Endothelial cell of umbilical vein (primary cell): ENCODE results near the gene MTFP1. TPM values are rescaled to one million over a fixed set of nuclear protein-coding genes. Genes with fewer than 3 reads are reported as not detected.

Experiments used
- BruUV-seq: library from RNA; stranded (reverse); fragments of 400-500 nt; replicated peaks from 2 replicates; lab custom pipeline; 2021; lab: Mats Ljungman, UMichigan
- CTCF ChIA-PET: fragments of 300-600, 350-600 bp; sonication (Branson Sonifier 250); formaldehyde crosslinking; loops from one replicate; lab custom pipeline; 2021; ENCODE audit warnings: antibody characterized with exemption, inconsistent platforms; lab: Charles Lee
- POLR2A ChIA-PET: fragments of 300-600, 350-600 bp; sonication (Branson Sonifier 250); formaldehyde crosslinking; loops from one replicate; lab custom pipeline; 2021; ENCODE audit warnings: antibody characterized with exemption, inconsistent platforms; lab: Charles Lee
- DNase-seq: peaks from one replicate; pipeline ENCODE4 v3.0.0-alpha.2; 2011; ENCODE audit warnings: low read depth, low spot score
- FAIRE-seq: peaks from 2 replicates; lab custom pipeline; 2011; peaks lifted over from hg19 to GRCh38; lab: Jason Lieb, UNC
- H2AFZ ChIP-seq: 2 replicates; pipeline ENCODE4 v1.6.0; 2012; ENCODE audit warnings: low read depth, low read length, control low read depth, inconsistent platforms
- H3K27ac ChIP-seq: 2 replicates; pipeline ENCODE4 v1.5.1; 2011; ENCODE audit warnings: low read depth, mild to moderate bottlenecking, control low read depth, low read length, moderate library complexity; ENCODE audit not compliant: insufficient read depth
- H3K27me3 ChIP-seq, 2 experiments: 2 replicates each; pipeline versions ENCODE4 v1.6.0 to v1.6.1; 2011; ENCODE audit warnings: low read length in 2 of 2, mixed read lengths in 1 of 2; ENCODE audit not compliant: control insufficient read depth in 2 of 2, insufficient read depth in 2 of 2
- H3K36me3 ChIP-seq, 2 experiments: 2 replicates in 1 of 2; 3 replicates in 1 of 2; pipeline ENCODE4 v1.5.1; 2011; ENCODE audit warnings: low read length in 2 of 2, mild to moderate bottlenecking in 1 of 2, moderate library complexity in 1 of 2; ENCODE audit not compliant: control insufficient read depth in 2 of 2, insufficient read depth in 2 of 2; ENCODE audit errors: extremely low read depth in 1 of 2
- H3K4me1 ChIP-seq: 3 replicates; pipeline ENCODE4 v1.5.1; 2011; ENCODE audit warnings: mild to moderate bottlenecking, low read length; ENCODE audit not compliant: control insufficient read depth, insufficient read depth; ENCODE audit errors: extremely low read depth
- H3K4me2 ChIP-seq: 2 replicates; pipeline ENCODE4 v1.6.1; 2011; ENCODE audit warnings: low read length, control low read depth, mixed read lengths; ENCODE audit not compliant: insufficient read depth
- H3K4me3 ChIP-seq, 3 experiments: fragments of 200-600 bp in 1 of 3; sonication (generic), shearing (Covaris generic) in 1 of 3; replicated peaks in 1 of 3; 2 replicates each; pipeline ENCODE4 v1.5.1; 2011 to 2016; ENCODE audit warnings: control low read depth in 3 of 3, low read length in 3 of 3, mild to moderate bottlenecking in 2 of 3, inconsistent platforms in 1 of 3, low read depth in 1 of 3, moderate library complexity in 1 of 3; ENCODE audit not compliant: insufficient read depth in 1 of 3
- H3K79me2 ChIP-seq: 2 replicates; pipeline ENCODE4 v1.6.0; 2012; ENCODE audit warnings: low read length, inconsistent platforms; ENCODE audit not compliant: control insufficient read depth, insufficient read depth
- H3K9ac ChIP-seq: replicated peaks from 2 replicates; pipeline ENCODE3; 2011; ENCODE audit warnings: low read length, control low read depth; ENCODE audit not compliant: insufficient read depth; ENCODE audit errors: extremely low read depth
- H3K9me1 ChIP-seq: replicated peaks from 3 replicates; pipeline ENCODE4 v1.6.0; 2011; ENCODE audit warnings: mild to moderate bottlenecking, low read length; ENCODE audit not compliant: control insufficient read depth, insufficient read depth; ENCODE audit errors: extremely low read depth
- H3K9me3 ChIP-seq: replicated peaks from 2 replicates; pipeline ENCODE4 v1.5.1; 2012; ENCODE audit warnings: low read length, inconsistent platforms; ENCODE audit not compliant: control insufficient read depth, insufficient read depth
- H4K20me1 ChIP-seq: replicated peaks from 2 replicates; pipeline ENCODE3; 2011; ENCODE audit warnings: mild to moderate bottlenecking, low read length; ENCODE audit not compliant: control insufficient read depth, insufficient read depth; ENCODE audit errors: extremely low read depth
- EZH2 ChIP-seq: IDR thresholded peaks from 2 replicates; pipeline ENCODE4 v1.6.1; 2012; ENCODE audit warnings: borderline replicate concordance, low read depth, mild to moderate bottlenecking, moderate library complexity, low read length, inconsistent platforms; ENCODE audit not compliant: severe bottlenecking
- FOS ChIP-seq: IDR thresholded peaks from 2 replicates; pipeline ENCODE4 v1.6.1; 2011; ENCODE audit warnings: mild to moderate bottlenecking, low read length, moderate library complexity, borderline replicate concordance; ENCODE audit not compliant: insufficient read depth
- GATA2 ChIP-seq: IDR thresholded peaks from 2 replicates; pipeline ENCODE4 v1.7.0; 2011; ENCODE audit warnings: low read depth, mild to moderate bottlenecking, moderate library complexity, mixed read lengths, low read length; ENCODE audit not compliant: insufficient read length, insufficient read depth
- JUN ChIP-seq: IDR thresholded peaks from 2 replicates; pipeline ENCODE4 v1.6.1; 2011; ENCODE audit warnings: borderline replicate concordance, low read depth; ENCODE audit not compliant: insufficient read length, insufficient read depth
- MYC ChIP-seq: IDR thresholded peaks from one replicate; pipeline ENCODE4 v1.6.1; 2011; ENCODE audit warnings: mild to moderate bottlenecking, low read depth, low read length
- POLR2A ChIP-seq: IDR thresholded peaks from 2 replicates; pipeline ENCODE4 v1.6.1; 2012; ENCODE audit warnings: low read depth, mild to moderate bottlenecking, control low read depth, low read length
- POLR2AphosphoS5 ChIP-seq: IDR thresholded peaks from 2 replicates; pipeline ENCODE4 v1.6.1; 2012; ENCODE audit warnings: low read depth, mild to moderate bottlenecking, control low read depth, low read length, moderate library complexity; ENCODE audit not compliant: insufficient read depth
- dilution Hi-C: fragments of 300-500 bp; cut with MboI; formaldehyde crosslinking; loops from one replicate; pipeline ENCODE4 v1.15.0; 2019; ENCODE audit warnings: low sequenced_read_pairs; ENCODE audit not compliant: extremely low pct_ligation_motif_present
- intact Hi-C: fragments of 100-400 bp; cut with micrococcal nuclease; formaldehyde crosslinking; loops from one replicate; pipeline ENCODE4 v1.10.0; 2022
- polyA plus RNA-seq, 4 experiments: library from polyadenylated mRNA; depleted of rRNA in 3 of 4; stranded (reverse) in 3 of 4; unstranded in 1 of 4; fragments of >200 nt; gene quantifications; 2 replicates each; pipeline versions ENCODE4 v1.2.1 to v1.2.3, GENCODE V29; 2011 to 2012; ENCODE audit warnings: missing spikeins in 1 of 4
- total RNA-seq: library from RNA; stranded (reverse); gene quantifications from 2 replicates; pipeline ENCODE4 v1.2.3, GENCODE V29; 2021
- TF ChIP-seq, protein P1 (sequence below): IDR thresholded peaks from 2 replicates; pipeline ENCODE4 v1.6.1; 2011; ENCODE audit not compliant: insufficient read depth, insufficient read length
- TF ChIP-seq, protein P2 (sequence below), 2 donors: IDR thresholded peaks; 1 replicate in 1 of 2; 2 replicates in 1 of 2; pipeline ENCODE4 v1.5.1; 2011; ENCODE audit warnings: low read length in 2 of 2, mild to moderate bottlenecking in 2 of 2, moderate library complexity in 2 of 2, control low read depth in 1 of 2, inconsistent platforms in 1 of 2, low read depth in 1 of 2; ENCODE audit not compliant: insufficient read depth in 1 of 2; ENCODE audit errors: extremely low read depth in 1 of 2

MTFP1 gene
- total and polyA plus RNA-seq, 2 donors (not counting 3 experiments of a cell fraction or from before 2014, with no cell fraction given), result 30.3 to 41.9 TPM

DNA sequence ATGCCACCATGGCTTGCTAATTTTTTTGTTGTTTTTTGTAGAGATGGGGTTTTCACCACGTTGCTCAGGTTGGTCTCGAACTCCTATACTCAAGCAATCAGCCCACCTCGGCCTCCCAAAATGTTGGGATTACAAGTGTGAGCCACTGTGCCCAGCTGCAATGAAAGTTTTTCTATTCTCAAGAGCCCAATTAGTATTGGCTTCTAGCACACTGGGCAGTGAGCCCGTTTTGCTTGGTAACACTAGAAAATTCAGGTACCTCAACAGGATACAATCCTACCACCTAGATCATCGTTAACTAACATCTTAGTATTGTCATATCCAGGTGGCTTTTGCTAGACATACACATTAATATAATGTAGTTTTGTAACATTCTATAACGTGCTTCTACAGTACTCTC, 27.3 kb downstream of the MTFP1 start:
- no peak for TF ChIP-seq JUN
- no peak for TF ChIP-seq FOS
- TF ChIP-seq POLR2A, result no peak
- no peak for TF ChIP-seq GATA2
- TF ChIP-seq EZH2, result no peak
- TF ChIP-seq, protein P1, sequence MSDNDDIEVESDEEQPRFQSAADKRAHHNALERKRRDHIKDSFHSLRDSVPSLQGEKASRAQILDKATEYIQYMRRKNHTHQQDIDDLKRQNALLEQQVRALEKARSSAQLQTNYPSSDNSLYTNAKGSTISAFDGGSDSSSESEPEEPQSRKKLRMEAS, result no peak
- no peak for TF ChIP-seq MYC
- no peak for TF ChIP-seq POLR2AphosphoS5
- TF ChIP-seq, protein P2, sequence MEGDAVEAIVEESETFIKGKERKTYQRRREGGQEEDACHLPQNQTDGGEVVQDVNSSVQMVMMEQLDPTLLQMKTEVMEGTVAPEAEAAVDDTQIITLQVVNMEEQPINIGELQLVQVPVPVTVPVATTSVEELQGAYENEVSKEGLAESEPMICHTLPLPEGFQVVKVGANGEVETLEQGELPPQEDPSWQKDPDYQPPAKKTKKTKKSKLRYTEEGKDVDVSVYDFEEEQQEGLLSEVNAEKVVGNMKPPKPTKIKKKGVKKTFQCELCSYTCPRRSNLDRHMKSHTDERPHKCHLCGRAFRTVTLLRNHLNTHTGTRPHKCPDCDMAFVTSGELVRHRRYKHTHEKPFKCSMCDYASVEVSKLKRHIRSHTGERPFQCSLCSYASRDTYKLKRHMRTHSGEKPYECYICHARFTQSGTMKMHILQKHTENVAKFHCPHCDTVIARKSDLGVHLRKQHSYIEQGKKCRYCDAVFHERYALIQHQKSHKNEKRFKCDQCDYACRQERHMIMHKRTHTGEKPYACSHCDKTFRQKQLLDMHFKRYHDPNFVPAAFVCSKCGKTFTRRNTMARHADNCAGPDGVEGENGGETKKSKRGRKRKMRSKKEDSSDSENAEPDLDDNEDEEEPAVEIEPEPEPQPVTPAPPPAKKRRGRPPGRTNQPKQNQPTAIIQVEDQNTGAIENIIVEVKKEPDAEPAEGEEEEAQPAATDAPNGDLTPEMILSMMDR (IDR thresholded peaks at IDR 0.05; ENCODE audit: extremely low read depth in 1 of 2, insufficient read depth in 1 of 2, low read depth in 1 of 2, low read length in 2 of 2), result no peak
- Histone ChIP-seq H3K4me1 (no peaks in the 10 kb centered on the region), H3K9me1 (no peaks in the 10 kb centered on the region), H3K27ac (no peak overlapping the region), H3K36me3 (no peaks in the 10 kb centered on the region), H3K79me2 (no peaks in the 10 kb centered on the region), H3K4me3 (no peak overlapping the region), H4K20me1 (no peaks in the 10 kb centered on the region), H2AFZ (no peak overlapping the region), H3K4me2 (no peak overlapping the region), H3K9ac (no peak overlapping the region), H3K9me3 (no peaks in the 10 kb centered on the region), H3K27me3 (no peaks in the 10 kb centered on the region)
- DNase-seq (no peak), FAIRE-seq (no peak)
- dilution Hi-C loops, result no loop called here
- CTCF ChIA-PET, result interaction anchor here (0.6 to 1.2 kb wide), 2 partner anchors 33 to 38 kb away, joined by 3 read pairs; no protein-coding TSS in a partner anchor
- BruUV-seq, result no TSS peak
- intact Hi-C loops, result no loop called here
- POLR2A ChIA-PET, result no interaction called here
